Tibial artery (tissue), 4 donors: ENCODE data around the gene ACSF2.

Experiments
- DNase-seq, 2 donors: peaks; one replicate each; pipeline ENCODE4 v3.0.0-alpha.2; 2019
- H3K27ac ChIP-seq, 2 donors: fragments of 200-600 bp; sonication (generic) in 1 of 2; 1 replicate in 1 of 2; 2 replicates in 1 of 2; pipeline ENCODE4 v1.5.1; 2018 to 2019; ENCODE audit warnings: mild to moderate bottlenecking in 1 of 2
- H3K27me3 ChIP-seq, 2 donors: fragments of 200-600 bp; sonication (generic) in 1 of 2; one replicate each; pipeline versions ENCODE4 v1.5.1 to v1.6.0; 2016 to 2019
- H3K36me3 ChIP-seq, 3 donors: fragments of 200-600 bp; sonication (generic) in 2 of 3; one replicate each; pipeline ENCODE4 v1.5.1; 2016 to 2019; ENCODE audit warnings: mild to moderate bottlenecking in 2 of 3
- H3K4me1 ChIP-seq, 4 donors: fragments of 200-600 bp; sonication (generic) in 2 of 4; 1 replicate in 3 of 4; 2 replicates in 1 of 4; pipeline ENCODE4 v1.5.1; 2016 to 2019
- H3K4me3 ChIP-seq, 2 donors: fragments of 200-600 bp; sonication (generic) in 1 of 2; 1 replicate in 1 of 2; 2 replicates in 1 of 2; pipeline ENCODE4 v1.5.1; 2018 to 2019; ENCODE audit warnings: mild to moderate bottlenecking in 2 of 2
- H3K9me3 ChIP-seq, 3 donors: fragments of 200-600 bp; sonication (generic) in 1 of 3; one replicate each; pipeline ENCODE4 v1.5.1; 2016 to 2019
- CTCF ChIP-seq, 2 experiments: fragments of 200-600 bp in 1 of 2; fragments of 450-650 bp in 1 of 2; IDR thresholded peaks; one replicate each; pipeline ENCODE4 v1.5.1; 2017 to 2019; ENCODE audit warnings: antibody characterized with exemption in 2 of 2, mild to moderate bottlenecking in 1 of 2, moderate library complexity in 1 of 2
- intact Hi-C: fragments of 100-400 bp; cut with DNase I; formaldehyde crosslinking; loops from one replicate; pipeline ENCODE4 v1.15.0; 2023; ENCODE audit warnings: low total_unique reads

Gene ACSF2

DNA sequence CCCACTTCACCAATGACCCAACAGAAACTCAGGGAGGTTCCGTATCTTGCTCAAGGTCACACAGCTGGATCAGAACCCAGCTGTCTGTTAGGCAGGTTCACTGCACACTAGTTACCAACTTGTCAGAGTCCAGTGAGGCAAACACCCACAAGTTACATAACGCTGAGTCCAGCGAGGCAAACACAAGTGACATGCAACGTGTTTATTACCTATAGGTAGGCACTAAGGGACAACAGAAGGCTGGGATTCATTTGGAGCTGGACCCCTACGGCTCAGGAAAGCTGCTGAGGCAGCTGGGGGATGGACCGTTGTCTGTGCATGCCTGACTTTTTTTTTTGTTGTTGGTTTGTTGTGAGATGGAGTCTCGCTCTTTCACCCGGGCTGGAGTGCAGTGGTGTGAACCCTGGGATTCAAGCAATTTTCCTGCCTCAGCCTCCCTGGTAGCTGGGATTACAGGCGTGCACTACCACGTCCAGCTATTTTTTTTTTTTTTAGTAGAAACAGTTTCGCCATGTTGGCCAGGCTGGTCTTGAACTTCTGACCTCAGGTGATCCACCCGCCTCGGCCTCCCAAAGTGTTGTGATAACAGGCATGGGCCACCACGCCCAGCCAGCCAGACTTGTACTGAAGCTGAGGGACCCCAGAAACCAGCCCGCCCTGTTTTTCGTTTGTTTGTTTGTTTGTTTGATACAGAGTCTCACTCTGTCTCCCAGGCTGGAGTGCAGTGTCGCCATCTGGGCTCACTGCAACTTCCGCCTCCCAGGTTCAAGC is 50.7 kb downstream of the ACSF2 start:
- peaks cover 0 to 31% (median 15%) of the 10 kb centered on the region in 4 donors for H3K4me1 ChIP-seq
- no peak for TF ChIP-seq CTCF (IDR thresholded peaks at IDR 0.05)
- no peaks in the 10 kb centered on the region for H3K9me3 ChIP-seq
- intact Hi-C loops: loop anchor here (10.0 kb wide), 1 partner anchor 112 kb away; no protein-coding TSS in a partner anchor
- no peak overlapping the region for H3K27ac ChIP-seq
- no peak for DNase-seq
- peaks cover 0 to 27% (median 9%) of the 10 kb centered on the region in 3 donors for H3K36me3 ChIP-seq
- H3K27me3 ChIP-seq: peaks cover 0 to 8% of the 10 kb centered on the region in 2 donors
- H3K4me3 ChIP-seq: no peak overlapping the region

- H3K4me1 ChIP-seq: peaks cover 0 to 34% (median 19%) of the 10 kb centered on the region in 4 donors
- no peaks in the 10 kb centered on the region for H3K9me3 ChIP-seq
- H3K27ac ChIP-seq: peak overlapping the region; percentile 91 to 94
- intact Hi-C loops: loop anchor here (10.0 kb wide), 1 partner anchor 113 kb away; no protein-coding TSS in a partner anchor
- no peak for TF ChIP-seq CTCF (IDR thresholded peaks at IDR 0.05)
- peak overlapping the region; percentile 72 to 80 for H3K4me3 ChIP-seq
- H3K36me3 ChIP-seq: peaks cover 0 to 23% (median 9%) of the 10 kb centered on the region in 3 donors
- no peak for DNase-seq
- peaks cover 0 to 8% of the 10 kb centered on the region in 2 donors for H3K27me3 ChIP-seq
These were observed 52.0 kb downstream of the ACSF2 start for GRCh38 chr17:50477976-50478375.

- H3K36me3 ChIP-seq: peaks cover 0 to 22% (median 10%) of the 10 kb centered on the region in 3 donors
- intact Hi-C loops: loop anchor here (10.0 kb wide), 1 partner anchor 114 kb away; no protein-coding TSS in a partner anchor
- peaks cover 0 to 8% of the 10 kb centered on the region in 2 donors for H3K27me3 ChIP-seq
- H3K9me3 ChIP-seq: no peaks in the 10 kb centered on the region
- H3K4me3 ChIP-seq: peak within 1 kb of the TSS; percentile 72 to 80
- H3K4me1 ChIP-seq: peaks cover 0 to 38% (median 24%) of the 10 kb centered on the region in 4 donors
- peak within 1 kb of the TSS; percentile 91 to 94 for H3K27ac ChIP-seq
- peak; percentile 80 to 91 for DNase-seq
- TF ChIP-seq CTCF (IDR thresholded peaks at IDR 0.05): peak; percentile 89 to 93
These were observed 52.7 kb downstream of the ACSF2 start, which contains the start of gene RSAD1 for GRCh38 chr17:50478391-50479381. Gene RSAD1 (plus strand): TSS chr17:50478860. CDS start chr17:50478885, 25 bp downstream.

DNA sequence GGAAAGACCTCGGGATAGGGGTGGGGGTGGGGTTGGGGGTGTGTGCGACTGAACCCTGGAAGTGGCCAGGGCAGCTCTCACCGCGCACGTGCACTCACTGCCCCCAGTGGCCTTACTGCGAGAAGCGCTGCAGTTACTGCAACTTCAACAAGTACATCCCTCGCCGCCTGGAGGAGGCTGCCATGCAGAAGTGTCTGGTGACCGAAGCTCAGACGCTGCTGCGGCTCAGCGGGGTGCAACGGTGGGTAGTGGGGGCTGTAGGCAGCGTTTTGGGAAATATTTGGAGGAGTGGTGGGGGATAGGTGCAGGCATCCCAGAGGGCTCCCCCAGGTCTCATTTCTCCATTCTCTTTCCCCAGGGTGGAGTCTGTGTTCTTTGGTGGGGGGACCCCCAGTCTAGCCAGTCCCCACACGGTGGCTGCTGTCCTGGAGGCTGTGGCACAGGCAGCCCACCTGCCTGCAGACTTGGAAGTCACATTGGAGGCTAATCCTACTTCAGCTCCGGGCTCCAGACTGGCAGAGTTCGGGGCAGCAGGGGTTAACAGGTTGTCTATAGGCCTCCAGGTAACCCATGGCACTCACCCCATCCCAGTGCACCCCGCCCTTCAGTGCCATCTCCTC is 53.6 kb downstream of the ACSF2 start:
- intact Hi-C loops: loop anchor here (5.0 to 10.0 kb wide), 3 partner anchors 63 to 205 kb away; no protein-coding TSS in a partner anchor
- peak; percentile 25 to 42 for TF ChIP-seq CTCF (IDR thresholded peaks at IDR 0.05)
- H3K36me3 ChIP-seq: peaks cover 0 to 22% (median 18%) of the 10 kb centered on the region in 3 donors
- peaks cover 0 to 8% of the 10 kb centered on the region in 2 donors for H3K27me3 ChIP-seq
- DNase-seq: peak; percentile 72 to 84
- no peaks in the 10 kb centered on the region for H3K9me3 ChIP-seq
- peaks cover 0 to 38% (median 24%) of the 10 kb centered on the region in 4 donors for H3K4me1 ChIP-seq
- H3K27ac ChIP-seq: peak overlapping the region; percentile 91 to 94
- peak overlapping the region; percentile 72 to 80 for H3K4me3 ChIP-seq
